ENCODE data around the gene STAT5A. TPM values are rescaled to one million over a fixed set of nuclear protein-coding genes. Genes with fewer than 3 reads are reported as not detected.
A peak's percentile ranks its signal among the peaks of the same experiment; 100 is the strongest.

STAT5A gene
- total RNA-seq, 1 experiment from 2014 or later: 3.4 TPM

DNA sequence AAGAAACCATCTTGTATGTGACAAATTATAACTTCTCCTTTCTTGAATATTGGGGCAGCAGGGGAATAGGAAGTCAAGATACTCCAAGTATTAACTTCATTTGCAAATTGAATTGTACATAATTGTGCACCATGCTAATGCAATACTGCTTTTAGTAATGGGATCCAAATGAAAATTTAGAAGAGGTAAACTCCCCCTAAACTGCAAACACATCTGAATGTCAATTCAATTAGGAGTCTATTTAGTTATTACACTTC, 16.6 kb upstream of the STAT5A start:
- TF ChIP-seq, protein P1, sequence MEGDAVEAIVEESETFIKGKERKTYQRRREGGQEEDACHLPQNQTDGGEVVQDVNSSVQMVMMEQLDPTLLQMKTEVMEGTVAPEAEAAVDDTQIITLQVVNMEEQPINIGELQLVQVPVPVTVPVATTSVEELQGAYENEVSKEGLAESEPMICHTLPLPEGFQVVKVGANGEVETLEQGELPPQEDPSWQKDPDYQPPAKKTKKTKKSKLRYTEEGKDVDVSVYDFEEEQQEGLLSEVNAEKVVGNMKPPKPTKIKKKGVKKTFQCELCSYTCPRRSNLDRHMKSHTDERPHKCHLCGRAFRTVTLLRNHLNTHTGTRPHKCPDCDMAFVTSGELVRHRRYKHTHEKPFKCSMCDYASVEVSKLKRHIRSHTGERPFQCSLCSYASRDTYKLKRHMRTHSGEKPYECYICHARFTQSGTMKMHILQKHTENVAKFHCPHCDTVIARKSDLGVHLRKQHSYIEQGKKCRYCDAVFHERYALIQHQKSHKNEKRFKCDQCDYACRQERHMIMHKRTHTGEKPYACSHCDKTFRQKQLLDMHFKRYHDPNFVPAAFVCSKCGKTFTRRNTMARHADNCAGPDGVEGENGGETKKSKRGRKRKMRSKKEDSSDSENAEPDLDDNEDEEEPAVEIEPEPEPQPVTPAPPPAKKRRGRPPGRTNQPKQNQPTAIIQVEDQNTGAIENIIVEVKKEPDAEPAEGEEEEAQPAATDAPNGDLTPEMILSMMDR (conservative IDR thresholded peaks at IDR 0.05): no peak
- no peak for TF ChIP-seq EZH2 (IDR thresholded peaks at IDR 0.05; ENCODE audit: low read depth)
- H3F3A ChIP-seq (ENCODE audit: insufficient read depth, low read depth): peaks cover 18% of the 10 kb centered on the region

DNA sequence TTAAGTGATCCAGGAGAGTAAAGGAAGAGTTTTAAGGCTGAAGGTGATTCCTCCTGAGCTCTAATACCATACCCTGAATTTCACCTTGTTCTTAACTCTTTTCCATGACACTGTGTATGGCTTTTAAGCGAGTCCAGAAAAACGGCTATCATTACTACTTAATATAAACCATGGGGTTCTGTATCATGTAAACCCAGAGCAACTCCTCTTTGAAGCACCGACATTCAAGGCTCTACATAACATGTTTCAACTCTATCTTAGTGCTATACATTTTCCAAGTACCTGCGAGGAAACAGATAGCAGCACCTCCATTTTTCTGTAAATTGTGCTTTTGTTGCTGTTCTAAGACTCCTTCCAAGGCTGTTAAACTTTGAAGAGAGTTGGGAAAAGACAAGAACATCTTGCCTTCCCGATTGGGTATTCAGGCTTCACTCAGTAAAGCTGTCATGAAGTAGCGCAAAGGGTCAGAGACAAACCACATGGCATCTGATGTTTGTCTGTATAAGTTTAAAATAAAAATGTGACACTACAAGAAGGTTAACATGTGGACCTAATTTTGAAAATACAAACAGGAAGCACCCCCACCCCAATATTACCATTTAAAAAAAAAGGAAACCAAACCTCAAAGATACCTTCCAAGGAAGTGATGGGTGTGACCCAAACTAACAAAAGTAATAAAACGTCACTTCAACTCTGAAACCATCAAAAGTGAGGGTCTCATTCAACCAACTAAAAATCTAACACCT, 16.0 kb upstream of the STAT5A start:
- H3K4me3 ChIP-seq: no peak overlapping the region
- H3K4me2 ChIP-seq: no peak overlapping the region
- no peak overlapping the region for H3K27ac ChIP-seq
- H3K36me3 ChIP-seq (ENCODE audit: low read depth): no peaks in the 10 kb centered on the region
- H3K4me1 ChIP-seq (replicated peaks; ENCODE audit: insufficient read depth): peaks cover 32% of the 10 kb centered on the region
- CTCF ChIA-PET: interaction anchor here (0.6 kb wide), 1 partner anchor 43 kb away, joined by 3 read pairs; no protein-coding TSS in a partner anchor
- DNase-seq: no peak
- H3K9me3 ChIP-seq (ENCODE audit: insufficient read depth, low read depth): no peaks in the 10 kb centered on the region
- no peaks in the 10 kb centered on the region for H4K20me1 ChIP-seq (ENCODE audit: insufficient read depth)
- no TSS peak for BruUV-seq (replicated peaks)
- H3K9me2 ChIP-seq (ENCODE audit: insufficient read depth): no peaks in the 10 kb centered on the region
- POLR2A ChIA-PET (ENCODE audit: unreplicated experiment): no interaction called here
- H3F3A ChIP-seq (ENCODE audit: insufficient read depth, low read depth): peaks cover 14% of the 10 kb centered on the region
- peaks cover 65% of the 10 kb centered on the region for H3K79me2 ChIP-seq (ENCODE audit: low read depth)
- H2AFZ ChIP-seq: no peak overlapping the region
- no peaks in the 10 kb centered on the region for H3K27me3 ChIP-seq (ENCODE audit: insufficient read depth, low read depth)
- TF ChIP-seq, protein P1 (conservative IDR thresholded peaks at IDR 0.05): no peak
- no peak for TF ChIP-seq EZH2 (IDR thresholded peaks at IDR 0.05; ENCODE audit: low read depth)
- intact Hi-C loops (cut with micrococcal nuclease; ENCODE audit: unreplicated experiment): no loop called here

More for the DNA sequence above, 16.6 kb upstream of the STAT5A start:
- H2AFZ ChIP-seq: no peak overlapping the region
- no peaks in the 10 kb centered on the region for H3K9me2 ChIP-seq (ENCODE audit: insufficient read depth)
- DNase-seq: no peak
- H3K4me1 ChIP-seq (replicated peaks; ENCODE audit: insufficient read depth): peaks cover 34% of the 10 kb centered on the region
- ChIA-PET POLR2A (ENCODE audit: unreplicated experiment) (no interaction called here), CTCF (no interaction called here)
- no peak overlapping the region for H3K27ac ChIP-seq
- H3K36me3 ChIP-seq (ENCODE audit: low read depth): no peaks in the 10 kb centered on the region
- H3K79me2 ChIP-seq (ENCODE audit: low read depth): peaks cover 66% of the 10 kb centered on the region
- H3K4me3 ChIP-seq: no peak overlapping the region
- no peaks in the 10 kb centered on the region for H3K9me3 ChIP-seq (ENCODE audit: insufficient read depth, low read depth)
- no peak overlapping the region for H3K4me2 ChIP-seq
- no TSS peak for BruUV-seq (replicated peaks)
- H4K20me1 ChIP-seq (ENCODE audit: insufficient read depth): no peaks in the 10 kb centered on the region
- no peaks in the 10 kb centered on the region for H3K27me3 ChIP-seq (ENCODE audit: insufficient read depth, low read depth)
- intact Hi-C loops (cut with micrococcal nuclease; ENCODE audit: unreplicated experiment): no loop called here

DNA sequence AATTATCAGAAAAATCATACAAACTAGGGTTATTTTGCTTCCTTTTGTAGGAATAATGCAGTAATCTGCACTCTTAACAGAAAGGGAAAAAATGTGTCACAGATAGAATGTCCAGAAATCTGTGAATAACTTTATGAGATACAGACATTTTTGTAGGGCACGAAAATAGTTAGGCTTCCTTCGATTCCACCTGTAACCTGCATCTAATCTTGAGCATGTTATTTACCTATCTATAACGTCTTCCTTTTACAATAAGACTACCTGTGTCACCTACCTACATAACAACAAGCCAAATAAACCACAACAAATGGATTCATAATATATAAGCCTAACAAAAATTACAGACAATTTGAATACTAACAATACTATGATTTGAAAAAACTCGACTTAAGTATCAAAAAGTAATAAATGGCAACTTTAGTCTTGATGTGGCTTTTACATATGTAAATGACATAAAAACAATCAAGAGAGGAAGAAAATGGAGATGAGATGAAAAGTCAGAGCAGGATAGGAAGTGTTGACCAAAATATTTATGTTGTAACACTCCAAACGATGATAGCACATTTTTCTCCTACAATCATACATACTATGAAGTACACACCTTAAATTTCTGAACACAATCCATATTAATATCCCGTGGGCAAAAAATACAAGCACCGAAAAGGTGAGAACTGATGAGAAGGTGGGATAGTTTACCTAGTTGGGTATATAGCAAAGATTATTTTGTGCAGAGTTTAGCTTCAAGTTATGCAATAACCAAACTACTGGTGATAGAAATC, 14.6 kb upstream of the STAT5A start:
- DNase-seq: no peak
- no peaks in the 10 kb centered on the region for H3K27me3 ChIP-seq (ENCODE audit: insufficient read depth, low read depth)
- H3K4me2 ChIP-seq: peak overlapping the region; percentile 24; the same call in 1 of the 2 replicates
- no peak overlapping the region for H3K4me3 ChIP-seq
- BruUV-seq (replicated peaks): no TSS peak
- no peak overlapping the region for H2AFZ ChIP-seq
- H3K9me2 ChIP-seq (ENCODE audit: insufficient read depth): no peaks in the 10 kb centered on the region
- no peaks in the 10 kb centered on the region for H3K9me3 ChIP-seq (ENCODE audit: insufficient read depth, low read depth)
- H3K36me3 ChIP-seq (ENCODE audit: low read depth): no peaks in the 10 kb centered on the region
- no peak overlapping the region for H3K27ac ChIP-seq
- ChIA-PET CTCF (no interaction called here), POLR2A (ENCODE audit: unreplicated experiment) (no interaction called here)
- H3K4me1 ChIP-seq (replicated peaks; ENCODE audit: insufficient read depth): peaks cover 25% of the 10 kb centered on the region
- intact Hi-C loops (cut with micrococcal nuclease; ENCODE audit: unreplicated experiment): no loop called here
- TF ChIP-seq, protein P1 (conservative IDR thresholded peaks at IDR 0.05): no peak
- no peak for TF ChIP-seq EZH2 (IDR thresholded peaks at IDR 0.05; ENCODE audit: low read depth)
- H3K79me2 ChIP-seq (ENCODE audit: low read depth): peaks cover 58% of the 10 kb centered on the region
- peaks cover 11% of the 10 kb centered on the region; the same call in 1 of the 2 replicates for H3F3A ChIP-seq (ENCODE audit: insufficient read depth, low read depth)
- H4K20me1 ChIP-seq (ENCODE audit: insufficient read depth): no peaks in the 10 kb centered on the region

Data from PC-9 (cell line).